Measurements from ENCODE around the gene BCL2L13.

The BCL2L13 gene

DNA sequence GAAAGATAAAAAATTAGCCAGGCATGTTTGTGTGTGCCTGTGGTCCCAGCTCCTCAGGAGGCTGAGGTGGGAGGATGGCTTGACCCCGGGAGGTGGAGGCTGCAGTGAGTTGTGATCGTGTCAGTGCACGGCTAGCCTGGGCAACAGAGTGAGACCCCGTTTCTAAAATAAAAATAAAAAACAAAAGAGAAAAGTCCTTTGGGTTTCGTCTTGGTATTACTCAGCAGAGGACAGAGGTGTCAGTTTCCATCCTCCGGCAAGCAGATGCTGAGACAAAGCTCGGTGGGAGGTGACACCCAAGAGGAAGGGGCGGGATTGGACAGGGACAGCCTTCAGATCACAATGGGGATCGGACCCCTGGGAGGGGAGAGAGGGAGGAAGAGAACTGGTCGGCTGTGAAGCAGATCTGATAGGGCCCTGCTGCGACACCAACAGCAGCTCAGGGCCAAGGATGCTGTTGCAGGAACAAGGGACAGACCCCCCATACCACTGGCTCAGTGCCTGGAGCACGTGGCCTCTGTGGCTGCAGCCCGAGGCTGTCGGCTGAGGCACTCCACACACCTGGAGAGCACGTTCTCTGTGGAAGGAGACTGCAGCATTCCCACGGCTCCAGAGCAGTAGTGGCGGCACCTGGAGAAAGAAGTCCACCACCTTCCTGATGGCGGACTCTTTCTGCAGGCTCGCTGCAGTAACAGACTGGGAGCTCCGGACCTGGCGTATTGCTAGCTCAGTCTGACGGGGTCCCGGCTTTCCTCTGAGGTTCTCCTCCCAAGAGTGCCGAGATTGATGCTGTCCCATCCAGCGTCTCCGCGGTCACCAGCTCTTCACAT is 140.9 kb downstream of the BCL2L13 start:
- peak overlapping the region; percentile 81 for H3K27ac Mint-ChIP-seq
- peaks cover 68% of the 10 kb centered on the region for H3K4me1 Mint-ChIP-seq
- no peaks in the 10 kb centered on the region for H3K9me3 Mint-ChIP-seq
- peak; percentile 22 for ATAC-seq
- peak overlapping the region; percentile 91 for H3K4me3 Mint-ChIP-seq
- DNase-seq (ENCODE audit: low spot score in 2 of 2) = peak in 1 of 2 donors; percentile 74
- H3K36me3 Mint-ChIP-seq = peaks cover 5% of the 10 kb centered on the region

DNA sequence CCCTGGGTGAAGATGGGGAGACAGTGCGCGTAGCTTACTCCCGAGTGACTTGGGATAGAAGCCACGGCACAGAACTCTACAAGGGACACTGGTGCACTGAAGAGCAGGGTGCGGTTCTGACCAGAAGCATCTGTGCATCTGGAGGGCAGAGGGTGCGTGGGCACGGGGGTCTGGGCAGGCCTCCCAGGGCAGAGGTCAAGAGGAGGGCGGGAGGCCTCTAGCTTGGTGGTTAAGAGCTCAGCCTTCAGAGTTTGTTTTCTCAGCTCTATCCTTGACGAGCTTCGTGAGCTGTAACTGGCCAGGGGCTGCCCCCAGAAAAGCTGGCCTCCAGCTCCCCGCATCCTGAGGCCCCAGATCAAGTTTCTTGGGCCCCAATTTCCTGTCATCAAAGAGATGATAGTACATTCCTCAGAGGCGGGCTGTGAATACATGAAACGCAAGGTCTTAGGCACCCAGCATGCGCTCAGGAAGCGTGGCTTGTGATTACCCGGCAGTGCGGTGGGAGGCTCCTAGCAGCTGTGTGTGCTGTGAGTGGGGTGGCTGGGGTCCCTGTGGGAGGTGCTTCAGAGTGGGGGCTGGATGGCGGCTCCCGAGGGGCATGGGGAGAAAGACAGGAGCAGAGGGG is 141.7 kb downstream of the BCL2L13 start:
- Mint-ChIP-seq H3K27ac (peak overlapping the region; percentile 87), H3K9me3 (no peaks in the 10 kb centered on the region), H3K36me3 (peaks cover 5% of the 10 kb centered on the region), H3K4me3 (peak overlapping the region; percentile 91), H3K4me1 (peaks cover 61% of the 10 kb centered on the region)
- no peak for ATAC-seq
- DNase-seq (ENCODE audit: low spot score in 2 of 2) = no peak

Measured in stimulated activated effector memory CD8-positive, alpha-beta T cell treated with anti-CD3 and anti-CD28 coated beads, Interleukin-12 subunit alpha, Interleukin-12 subunit beta, amount 100 ng/mL, for 72 hours (primary cell).